HepG2 (cell line): ENCODE results near the gene SLC12A5. TPM values are rescaled to one million over a fixed set of nuclear protein-coding genes. Genes with fewer than 3 reads are reported as not detected.

Experiments used
- ATF7 ChIP-seq, 2 experiments: fragments of 450-650 bp in 1 of 2; sonication (generic) in 1 of 2; formaldehyde crosslinking in 1 of 2; IDR thresholded peaks; 2 replicates each; pipeline versions ENCODE4 v1.4.0 to v1.6.1; 2016 to 2020; ENCODE audit warnings: antibody characterized with exemption in 1 of 2, mild to moderate bottlenecking in 1 of 2, missing genetic modification reagents in 1 of 2
- CSRNP1 ChIP-seq: sonication (generic); formaldehyde crosslinking; IDR thresholded peaks from 2 replicates; pipeline ENCODE4 v1.8.1; 2023; ENCODE audit warnings: mild to moderate bottlenecking, missing genetic modification reagents
- EEA1 ChIP-seq: sonication (generic); formaldehyde crosslinking; IDR thresholded peaks from 2 replicates; pipeline ENCODE4 v1.5.1; 2020; ENCODE audit warnings: mild to moderate bottlenecking, missing genetic modification reagents, borderline replicate concordance
- TEAD3 ChIP-seq: optimal IDR thresholded peaks from 2 replicates; pipeline ENCODE3; 2016; ENCODE audit warnings: borderline replicate concordance
- ZFP91 ChIP-seq: sonication (generic); formaldehyde crosslinking; IDR thresholded peaks from 2 replicates; pipeline ENCODE4 v1.9.0; 2022; ENCODE audit warnings: missing genetic modification reagents, mild to moderate bottlenecking, borderline replicate concordance
- ZMYM4 ChIP-seq: sonication (generic); formaldehyde crosslinking; IDR thresholded peaks from 2 replicates; pipeline ENCODE4 v1.8.1; 2023; ENCODE audit warnings: mild to moderate bottlenecking, missing genetic modification reagents
- ZNF24 ChIP-seq: fragments of 450-650 bp; IDR thresholded peaks from 2 replicates; pipeline ENCODE4 v1.6.1; 2017; ENCODE audit warnings: antibody characterized with exemption, mild to moderate bottlenecking
- ZNF501 ChIP-seq: sonication (generic); formaldehyde crosslinking; IDR thresholded peaks from 2 replicates; pipeline ENCODE4 v1.5.1; 2020; ENCODE audit warnings: mild to moderate bottlenecking, moderate library complexity, missing genetic modification reagents
- ZNF512 ChIP-seq: sonication (generic); formaldehyde crosslinking; IDR thresholded peaks from 2 replicates; pipeline ENCODE4 v1.4.0; 2020; ENCODE audit warnings: mild to moderate bottlenecking, missing genetic modification reagents
- ZNF546 ChIP-seq: sonication (generic); formaldehyde crosslinking; conservative IDR thresholded peaks from 2 replicates; pipeline ENCODE4 v1.8.1; 2023; ENCODE audit warnings: mild to moderate bottlenecking, missing genetic modification reagents
- ZNF607 ChIP-seq: sonication (generic); formaldehyde crosslinking; IDR thresholded peaks from 2 replicates; pipeline ENCODE4 v1.5.1; 2020; ENCODE audit warnings: missing genetic modification reagents, mild to moderate bottlenecking, borderline replicate concordance
- ZNF879 ChIP-seq: sonication (generic); formaldehyde crosslinking; IDR thresholded peaks from 2 replicates; pipeline ENCODE4 v1.8.1; 2023; ENCODE audit warnings: missing genetic modification reagents
- ZSCAN30 ChIP-seq: sonication (generic); formaldehyde crosslinking; IDR thresholded peaks from 2 replicates; pipeline ENCODE4 v1.5.0; 2020; ENCODE audit warnings: mild to moderate bottlenecking, missing genetic modification reagents
- polyA plus RNA-seq, 8 experiments: library from polyadenylated mRNA; depleted of rRNA in 3 of 8; stranded (reverse) in 7 of 8; unstranded in 1 of 8; fragments of >200 nt; fragmentation: Illumina TruSeq in 4 of 8; extraction: Trizol in 4 of 8; gene quantifications; 2 replicates each; pipeline versions ENCODE4 v1.2.1 to v1.2.3, GENCODE V29; 2011 to 2016; ENCODE audit warnings: low read depth in 4 of 8, missing spikeins in 1 of 8, mixed read lengths in 1 of 8; ENCODE audit not compliant: insufficient read depth in 1 of 8
- total RNA-seq, 5 experiments: library from RNA; depleted of rRNA; stranded (reverse); fragments of >200 nt; fragmentation: Illumina TruSeq; extraction: Trizol; gene quantifications; 2 replicates each; pipeline ENCODE4 v1.2.3, GENCODE V29; 2016; ENCODE audit warnings: low read depth in 1 of 5
- TF ChIP-seq, protein P1 (sequence below): sonication (generic); formaldehyde crosslinking; IDR thresholded peaks from 2 replicates; pipeline ENCODE4 v1.4.0; 2020; ENCODE audit warnings: missing genetic modification reagents
- TF ChIP-seq, protein P2 (sequence below): sonication (generic); formaldehyde crosslinking; IDR thresholded peaks from 2 replicates; pipeline ENCODE4 v1.5.1; 2020; ENCODE audit warnings: mild to moderate bottlenecking, moderate library complexity, missing genetic modification reagents

SLC12A5 gene
- total and polyA plus RNA-seq, 2 of the 13 experiments (the other 11 are each of a cell fraction or from before 2014, with no cell fraction given): 4.3 to 5.4 TPM

- no peak for TF ChIP-seq ZMYM4 (CRISPR knock-in tag)
- TF ChIP-seq ZFP91 (CRISPR knock-in tag): 0 out of 2 replicates have a peak, but pooled peaks have one; percentile 7
- TF ChIP-seq ZSCAN30 (CRISPR knock-in tag): 0 out of 2 replicates have a peak, but pooled peaks have one; percentile 64
- TF ChIP-seq, protein P1, sequence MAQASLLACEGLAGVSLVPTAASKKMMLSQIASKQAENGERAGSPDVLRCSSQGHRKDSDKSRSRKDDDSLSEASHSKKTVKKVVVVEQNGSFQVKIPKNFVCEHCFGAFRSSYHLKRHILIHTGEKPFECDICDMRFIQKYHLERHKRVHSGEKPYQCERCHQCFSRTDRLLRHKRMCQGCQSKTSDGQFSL (CRISPR knock-in tag): no peak
- TF ChIP-seq, protein P2, sequence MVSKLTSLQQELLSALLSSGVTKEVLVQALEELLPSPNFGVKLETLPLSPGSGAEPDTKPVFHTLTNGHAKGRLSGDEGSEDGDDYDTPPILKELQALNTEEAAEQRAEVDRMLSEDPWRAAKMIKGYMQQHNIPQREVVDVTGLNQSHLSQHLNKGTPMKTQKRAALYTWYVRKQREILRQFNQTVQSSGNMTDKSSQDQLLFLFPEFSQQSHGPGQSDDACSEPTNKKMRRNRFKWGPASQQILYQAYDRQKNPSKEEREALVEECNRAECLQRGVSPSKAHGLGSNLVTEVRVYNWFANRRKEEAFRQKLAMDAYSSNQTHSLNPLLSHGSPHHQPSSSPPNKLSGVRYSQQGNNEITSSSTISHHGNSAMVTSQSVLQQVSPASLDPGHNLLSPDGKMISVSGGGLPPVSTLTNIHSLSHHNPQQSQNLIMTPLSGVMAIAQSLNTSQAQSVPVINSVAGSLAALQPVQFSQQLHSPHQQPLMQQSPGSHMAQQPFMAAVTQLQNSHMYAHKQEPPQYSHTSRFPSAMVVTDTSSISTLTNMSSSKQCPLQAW: no peak; the same call in 1 of the 2 replicates
- no peak for TF ChIP-seq ZNF607
- no peak for TF ChIP-seq ZNF24
- no peak for TF ChIP-seq ZNF512 (CRISPR knock-in tag)
- TF ChIP-seq ZNF546 (CRISPR knock-in tag): no peak
- TF ChIP-seq ZNF501: peak; percentile 19; the same call in 1 of the 2 replicates
- TF ChIP-seq ZNF879 (CRISPR knock-in tag): 0 out of 2 replicates have a peak, but pooled peaks have one; percentile 31
- no peak for TF ChIP-seq ATF7 (IDR thresholded peaks at IDR 0.05)
- no peak for TF ChIP-seq ATF7 (CRISPR knock-in tag; IDR thresholded peaks at IDR 0.05)
- TF ChIP-seq CSRNP1 (CRISPR knock-in tag): 0 out of 2 replicates have a peak, but pooled peaks have one; percentile 31
- TF ChIP-seq EEA1 (CRISPR knock-in tag): no peak
- peak; percentile 86 for TF ChIP-seq TEAD3 (CRISPR knock-in tag)
Observed at GRCh38 chr20:46014517-46015396, 14.3 kb upstream of the SLC12A5 start (continued).
